ENCODE results near the gene NXN.
A peak's percentile ranks its signal among the peaks of the same experiment; 100 is the strongest.
"Not testable (repeated sequence)": the region's sequence is repeated elsewhere in the genome, so short reads cannot be mapped to it uniquely, and the experiment has no call there.

NXN gene

DNA sequence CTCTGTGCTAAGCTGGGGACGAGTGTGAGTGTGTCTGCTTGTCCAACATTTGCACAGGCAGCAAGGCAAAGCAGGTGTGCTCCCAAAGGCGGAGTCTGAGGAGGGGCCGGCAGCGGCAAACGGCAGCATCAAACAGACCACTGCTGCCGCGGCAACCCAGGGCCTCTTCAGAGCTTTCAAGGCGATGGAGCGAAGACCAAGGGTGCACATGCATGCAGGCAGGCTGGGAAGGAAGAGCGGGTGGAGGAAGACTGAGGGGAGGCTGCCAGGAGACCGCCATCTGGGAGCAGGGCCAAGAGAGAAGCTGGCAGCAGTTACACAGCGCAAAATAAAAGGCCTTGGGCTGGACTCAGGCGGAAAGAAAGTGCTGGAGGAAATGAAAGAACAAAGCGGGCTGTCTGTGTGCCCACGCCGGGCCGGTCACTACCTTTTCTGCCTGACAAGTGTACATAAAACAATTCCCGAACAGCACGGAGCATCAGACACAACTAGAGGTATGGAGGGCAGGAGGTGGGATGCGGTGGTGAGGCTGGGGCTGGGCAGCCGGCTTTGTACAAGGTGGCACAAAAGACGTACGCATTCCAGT is 25.9 kb upstream of the NXN start:
- DNase-seq, result no peak

DNA sequence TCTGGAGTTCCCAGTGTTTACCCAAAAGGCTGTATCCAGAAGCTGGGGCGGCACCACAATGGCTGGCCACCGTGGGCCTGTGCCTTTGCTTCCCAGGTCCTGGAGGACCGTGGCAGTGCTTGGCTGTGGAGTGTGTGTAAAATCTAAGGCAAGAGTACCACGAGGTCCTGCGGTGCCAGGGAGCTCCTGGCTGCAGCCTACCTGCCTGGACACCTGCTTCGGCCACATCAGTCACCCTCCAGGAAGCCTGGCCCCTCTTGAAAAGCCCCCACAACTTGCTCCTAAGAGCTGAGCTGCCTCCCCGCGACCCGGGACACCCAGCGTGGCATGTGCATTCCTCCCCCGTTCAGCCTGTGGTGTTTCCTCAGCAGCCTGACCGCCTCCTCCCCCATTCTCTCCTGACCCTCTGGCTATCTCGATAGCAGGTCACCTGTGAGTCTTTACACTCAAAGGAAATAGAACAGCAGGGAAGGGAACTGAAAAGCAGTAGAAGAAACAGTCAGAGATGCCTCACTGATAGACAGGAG is 25.3 kb upstream of the NXN start:
- no peak for DNase-seq

DNA sequence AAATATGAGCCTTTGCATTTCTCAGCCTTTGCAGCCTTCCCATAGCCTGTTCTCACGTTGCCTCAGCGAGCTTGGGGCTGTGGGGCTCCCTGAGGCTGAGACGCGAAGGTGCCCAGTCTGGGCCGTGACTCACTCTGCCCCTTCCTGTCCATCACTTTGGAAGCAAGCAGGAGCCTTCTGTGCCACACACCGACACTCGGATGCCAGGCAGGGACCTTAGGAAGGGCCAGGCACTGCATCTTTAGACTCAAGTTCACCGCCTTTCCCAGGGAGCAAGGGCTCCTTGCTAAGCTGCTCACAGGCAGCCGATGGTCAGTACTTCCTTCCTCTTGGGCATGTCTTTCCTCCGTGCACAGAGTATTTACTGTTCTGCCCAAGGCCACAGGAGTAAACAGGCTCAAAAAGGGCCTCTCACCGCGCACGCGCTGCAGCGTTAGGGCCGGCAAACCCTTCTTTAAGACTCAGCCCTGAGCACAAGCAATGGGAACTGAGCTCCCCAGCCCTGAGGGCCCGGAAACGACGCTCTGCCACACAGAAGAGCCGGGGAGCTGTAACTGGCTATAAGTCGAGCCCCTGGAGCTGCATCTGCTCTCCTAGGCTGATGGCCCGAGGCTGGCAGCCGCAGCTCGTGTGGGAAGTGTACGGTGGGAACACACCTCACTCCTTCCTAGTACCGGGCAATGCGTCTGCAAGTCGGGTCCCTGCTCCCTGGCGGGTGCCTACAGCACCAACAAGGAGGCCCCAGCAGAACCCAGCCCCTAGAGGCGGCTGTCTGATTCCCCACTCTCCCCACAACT is 24.6 kb upstream of the NXN start:
- no peak for DNase-seq

DNA sequence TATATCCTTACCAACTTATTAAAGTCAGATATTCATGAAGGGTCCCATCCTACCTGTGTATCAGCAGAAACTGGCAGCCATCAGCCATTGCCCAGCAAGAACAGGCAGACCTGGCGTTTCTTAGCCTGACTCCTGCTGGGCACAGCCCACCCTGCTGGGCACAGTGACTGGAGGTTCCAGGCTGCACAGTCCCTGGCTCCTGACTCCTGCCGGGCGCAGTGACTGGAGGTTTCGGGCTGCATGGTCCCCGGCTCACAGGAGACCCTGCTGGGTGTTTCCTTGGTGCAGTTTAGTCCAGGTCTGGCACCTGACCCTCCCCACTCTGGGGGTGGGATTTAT is 24.0 kb upstream of the NXN start:
- DNase-seq, result no peak

DNA sequence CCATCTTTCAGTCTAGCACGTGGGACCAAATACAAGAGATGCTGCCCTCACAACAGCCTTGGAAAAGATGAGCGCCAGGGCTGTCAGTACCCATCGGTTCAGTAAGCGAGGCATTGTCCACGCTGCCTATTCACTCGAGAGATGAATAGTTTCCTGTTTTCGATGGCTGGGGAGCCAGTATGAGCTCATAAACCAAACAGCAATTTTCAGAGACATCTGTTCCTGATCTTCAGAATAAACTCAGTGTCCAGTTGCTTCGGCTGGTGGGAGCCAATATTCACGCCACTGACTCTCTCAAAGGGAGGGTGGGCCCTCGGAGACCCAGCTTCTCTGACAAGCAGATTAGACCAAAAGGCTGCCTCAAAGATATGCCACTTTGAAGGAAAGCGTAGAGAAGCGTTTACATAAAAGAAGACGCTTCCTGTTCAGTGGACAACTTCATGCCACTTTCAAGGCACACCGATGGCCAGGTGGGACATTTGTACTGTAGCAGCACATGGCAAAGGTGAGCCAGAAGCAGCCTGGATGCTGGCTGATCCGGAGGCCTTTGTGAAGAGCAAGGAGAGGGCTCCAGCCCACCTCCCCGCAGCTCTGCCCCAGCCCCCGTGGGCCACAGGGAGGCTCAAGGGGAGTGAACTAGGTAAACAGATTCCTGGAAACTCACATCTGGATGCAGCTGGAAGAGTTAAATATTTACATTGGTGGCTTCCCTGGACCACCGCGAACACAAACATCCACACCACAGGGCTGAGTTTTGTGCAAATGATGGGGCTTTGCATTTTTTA is 23.4 kb upstream of the NXN start:
- no peak for DNase-seq

DNA sequence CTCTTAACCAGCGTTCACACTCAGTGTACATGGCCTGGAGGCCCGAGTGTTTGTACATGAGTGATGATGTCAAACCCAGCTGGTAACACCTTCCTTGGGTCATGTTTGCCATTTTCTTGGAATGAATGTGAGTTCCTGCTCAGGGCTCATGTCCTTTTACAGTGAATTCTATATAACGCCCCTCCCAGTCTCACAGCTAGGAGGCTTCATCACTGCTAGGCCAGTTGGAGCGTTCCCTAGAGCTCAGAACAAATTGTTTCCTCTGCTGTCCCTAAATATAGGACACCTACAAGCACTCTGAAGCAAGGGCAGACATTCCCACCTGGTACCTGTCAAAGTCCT is 22.8 kb upstream of the NXN start:
- DNase-seq, result no peak

DNA sequence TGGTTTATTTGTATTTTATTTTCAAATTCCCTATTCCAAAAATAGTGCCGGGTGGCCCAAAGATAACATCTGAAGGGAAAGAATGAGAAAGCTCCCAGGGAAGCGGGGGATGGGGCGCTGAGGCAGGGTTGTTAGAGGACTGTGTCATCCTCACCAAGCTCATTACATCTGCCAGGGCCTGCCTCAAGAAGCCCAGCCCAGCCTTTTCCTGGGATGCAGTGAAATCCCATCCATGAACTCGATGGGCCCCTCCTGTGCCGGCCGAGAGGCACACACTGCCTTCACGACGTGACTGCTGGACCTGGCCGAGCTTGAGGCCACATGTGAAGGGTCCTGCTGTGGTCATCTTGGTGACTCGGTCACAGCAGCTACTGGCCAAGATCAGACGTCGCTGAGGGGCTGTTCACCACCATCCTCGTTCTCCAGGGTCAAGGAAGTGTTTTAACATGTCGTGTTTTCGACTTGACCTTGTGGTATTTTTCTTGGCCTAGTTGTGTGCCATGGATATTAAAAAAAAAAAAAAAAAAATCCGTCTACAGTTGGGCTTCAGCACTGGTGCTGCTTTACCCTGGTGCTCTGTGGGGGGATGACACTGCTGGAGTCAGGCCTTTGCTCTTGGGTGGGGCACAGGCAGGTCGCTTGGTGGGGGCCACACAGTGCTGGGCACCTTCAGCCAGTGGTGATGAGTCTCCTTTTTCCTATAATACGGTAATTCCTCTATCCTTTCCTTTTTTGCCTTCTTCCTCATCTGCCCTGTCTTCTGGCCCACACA is 22.2 kb upstream of the NXN start:
- DNase-seq, result no peak

DNA sequence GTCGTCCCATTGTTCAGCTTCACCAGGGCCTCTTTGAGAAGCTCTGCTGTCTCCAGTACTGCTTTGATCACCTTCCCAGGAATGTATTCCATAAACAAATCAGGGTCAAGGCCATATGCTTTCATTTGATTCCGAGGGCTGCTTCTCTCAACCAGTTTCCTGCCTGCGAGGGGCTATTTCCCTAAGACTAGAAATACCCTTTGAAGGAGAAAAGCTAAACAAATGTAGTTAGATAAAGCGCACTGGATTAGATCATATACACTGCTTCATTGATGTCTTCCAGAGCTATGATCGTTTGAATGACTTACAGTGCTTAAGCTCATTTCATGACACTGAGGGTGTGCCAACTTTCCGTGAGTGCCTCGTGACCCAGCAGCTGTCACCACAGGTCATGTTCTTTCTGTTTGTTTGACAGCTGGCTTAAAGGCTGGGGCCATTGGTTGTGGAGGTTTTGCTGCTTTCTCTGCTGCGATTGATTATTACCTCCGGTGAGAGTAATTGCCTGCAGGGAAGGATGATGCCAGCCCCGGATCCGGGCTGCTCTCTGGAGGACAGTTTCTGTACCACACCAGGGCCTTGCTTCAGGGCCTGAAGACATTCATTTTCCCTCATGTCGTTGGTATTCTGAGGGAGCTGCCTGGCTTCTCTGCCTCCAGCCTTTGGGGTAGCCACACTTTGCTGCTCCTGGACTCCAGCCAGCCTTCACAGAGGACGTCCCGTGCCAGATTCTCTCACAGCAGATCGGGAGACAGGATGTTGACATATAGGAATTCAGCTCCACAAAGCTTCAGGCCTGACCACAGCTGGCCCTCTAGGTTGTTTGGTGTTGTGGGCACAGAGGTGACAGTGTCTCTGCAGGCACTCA is 21.3 kb upstream of the NXN start:
- no peak for DNase-seq

DNA sequence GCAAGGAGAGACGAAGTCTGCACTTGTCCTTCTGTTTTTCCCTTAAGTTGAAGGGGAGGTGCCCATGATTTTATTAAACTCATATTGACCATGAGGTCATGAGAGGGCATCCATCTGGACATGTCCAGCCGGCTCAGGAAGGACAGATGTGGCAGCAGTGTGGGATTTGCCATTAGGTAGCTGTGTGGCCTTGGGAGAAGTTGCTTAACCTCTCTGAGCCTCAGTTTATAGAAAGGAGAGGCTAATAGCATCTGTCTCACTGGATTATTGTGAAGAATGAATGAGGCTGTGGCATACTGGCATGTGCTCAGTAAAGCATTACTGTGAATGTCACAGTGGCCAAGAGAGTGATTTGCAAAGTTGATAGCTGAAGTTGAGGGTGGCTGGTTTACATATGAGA is 18.5 kb upstream of the NXN start:
- no peak for DNase-seq

DNA sequence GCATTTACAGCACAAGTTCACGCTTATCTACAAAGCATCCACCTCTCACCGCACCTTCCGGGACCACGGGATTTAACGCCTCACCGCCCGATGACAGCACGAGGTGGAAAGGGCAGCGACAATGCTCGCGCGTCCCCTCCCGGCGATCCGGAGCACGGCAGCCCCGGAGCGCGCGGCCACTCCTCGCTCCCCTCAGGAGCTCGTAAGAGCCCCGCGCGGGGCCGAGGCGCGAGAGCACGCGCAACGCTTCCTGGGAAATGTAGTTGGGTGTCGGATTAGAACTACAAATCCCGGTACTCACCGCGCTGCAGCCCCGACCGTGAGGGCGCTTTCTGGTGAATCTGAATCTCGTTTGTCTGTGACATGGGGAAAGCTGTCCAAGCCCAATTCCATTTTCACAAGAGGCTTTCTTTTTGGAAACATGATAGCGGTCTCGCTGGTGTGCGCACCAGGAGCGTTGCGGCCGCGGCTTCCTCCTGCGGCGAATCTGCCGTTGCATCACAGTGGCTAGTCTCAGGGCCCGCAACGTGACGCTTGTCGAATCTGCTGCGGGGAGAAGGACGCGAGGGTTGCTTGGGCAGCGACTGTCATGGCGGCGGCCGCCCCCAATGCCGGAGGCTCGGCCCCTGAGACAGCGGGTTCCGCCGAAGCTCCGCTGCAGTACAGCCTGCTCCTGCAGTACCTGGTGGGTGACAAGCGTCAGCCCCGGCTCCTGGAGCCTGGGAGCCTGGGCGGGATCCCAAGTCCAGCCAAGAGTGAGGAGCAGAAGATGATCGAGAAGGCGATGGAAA is 17.2 kb upstream of the NXN start, which contains the start of gene TIMM22:
TSS of gene TIMM22 (plus strand) at position 576 of the 791 bp plus-strand sequence. CDS start at position 590, 14 bp downstream.
- peak; percentile 87 for DNase-seq

DNA sequence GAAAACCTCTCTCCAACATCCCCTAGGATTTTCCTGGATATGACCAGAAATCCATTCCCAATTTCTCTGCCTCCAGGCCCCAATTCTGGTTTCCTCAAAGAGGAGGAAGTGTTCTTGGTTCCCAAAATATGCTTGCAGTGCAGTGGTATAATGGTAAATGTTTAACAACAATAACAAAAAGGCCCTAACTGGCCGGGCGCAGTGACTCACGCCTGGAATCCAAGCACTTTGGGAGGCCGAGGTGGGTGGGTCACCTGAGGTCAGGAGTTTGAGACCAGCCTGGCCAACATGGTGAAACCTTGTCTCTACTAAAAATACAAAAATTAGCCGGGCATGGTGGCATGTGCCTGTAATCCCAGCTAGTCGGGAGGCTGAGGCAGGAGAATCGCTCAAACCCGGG is 15.7 kb upstream of the NXN start:
- not testable (repeated sequence) for DNase-seq

DNA sequence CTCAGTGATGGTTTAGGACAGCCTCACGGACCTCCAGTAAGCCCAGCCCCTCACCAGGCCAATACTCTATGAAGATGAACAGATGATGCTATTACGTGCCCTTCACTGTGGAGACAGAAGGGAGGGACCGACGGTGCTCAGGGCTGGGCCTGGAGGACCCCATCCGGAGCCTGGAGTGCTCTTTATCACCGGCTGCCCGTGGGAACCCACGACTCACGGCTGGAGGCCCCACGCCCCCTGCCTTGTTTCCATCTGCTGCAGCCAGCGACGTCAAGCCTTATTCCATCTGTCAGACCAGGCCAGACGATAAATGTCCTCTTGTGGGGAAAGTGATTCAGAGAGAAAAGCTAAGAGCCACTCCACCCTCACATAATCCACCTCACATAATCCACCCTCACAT is 13.4 kb upstream of the NXN start:
- no peak for DNase-seq

DNA sequence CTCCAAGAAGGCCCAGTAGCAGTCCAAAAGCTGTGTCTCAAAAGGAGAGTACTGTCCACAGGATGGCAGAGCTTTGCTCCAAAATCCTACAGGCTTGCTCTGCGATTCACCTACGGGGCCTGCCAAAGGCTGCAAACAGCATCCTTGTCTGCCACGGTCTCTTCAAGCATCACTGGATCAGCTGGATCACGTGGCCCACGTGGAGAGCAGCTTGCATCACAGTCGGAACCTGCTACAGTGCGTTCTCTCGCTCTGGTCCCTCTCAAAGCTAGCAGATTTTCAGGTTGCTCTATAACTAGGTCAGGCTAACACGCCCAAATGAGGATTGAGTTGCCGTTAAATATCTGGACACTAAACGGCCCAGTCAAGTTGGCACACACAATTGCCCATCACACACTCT is 9.0 kb upstream of the NXN start:
- no peak for DNase-seq

DNA sequence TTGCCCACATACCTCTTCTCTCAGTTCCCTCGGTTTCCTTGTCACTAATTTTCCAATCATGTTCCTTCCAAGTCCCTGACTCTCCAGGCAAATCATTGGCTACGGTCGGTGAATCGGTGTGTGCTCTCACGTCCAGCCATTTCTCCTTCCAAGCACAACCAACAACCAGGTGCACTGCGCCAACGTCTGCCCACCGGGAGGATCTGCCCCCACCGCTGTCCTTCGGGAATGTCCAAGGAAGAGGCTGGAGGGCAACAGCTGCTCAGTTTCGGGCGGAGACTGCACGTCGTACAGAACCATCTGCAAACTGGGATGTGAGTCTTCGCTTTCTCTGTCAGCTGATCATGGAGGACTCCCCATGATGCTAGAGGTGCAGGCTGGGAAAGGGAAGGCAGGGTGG is 8.4 kb upstream of the NXN start:
- no peak for DNase-seq

DNA sequence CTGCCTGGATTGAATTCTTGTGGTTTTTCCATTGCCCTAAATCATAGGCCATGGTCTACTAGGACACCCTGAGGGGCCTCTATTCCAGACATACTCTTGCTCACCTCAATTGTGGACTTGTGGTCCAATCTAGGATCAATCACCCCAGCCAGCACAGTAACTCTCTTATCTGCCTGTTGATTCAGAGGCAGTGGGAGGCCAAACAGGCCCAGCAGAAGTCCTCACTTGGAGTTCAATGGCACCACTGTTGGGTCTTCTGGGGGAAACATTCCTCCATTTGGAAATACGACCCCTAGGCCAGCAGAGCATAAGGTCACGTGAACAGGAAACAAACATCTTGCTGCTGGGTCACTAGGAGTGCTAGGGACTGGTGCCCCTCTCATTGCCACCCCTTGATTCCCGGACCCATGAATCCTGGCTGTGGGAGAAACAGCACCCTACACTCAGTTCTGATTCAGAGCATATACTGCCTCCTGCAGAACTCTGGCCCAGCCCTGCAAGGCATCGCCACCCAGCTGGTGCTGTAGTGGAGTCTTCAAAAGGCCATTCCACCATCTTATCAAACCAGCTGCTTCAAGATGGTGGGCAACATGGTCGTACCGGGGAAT is 6.8 kb upstream of the NXN start:
- DNase-seq, result no peak

DNA sequence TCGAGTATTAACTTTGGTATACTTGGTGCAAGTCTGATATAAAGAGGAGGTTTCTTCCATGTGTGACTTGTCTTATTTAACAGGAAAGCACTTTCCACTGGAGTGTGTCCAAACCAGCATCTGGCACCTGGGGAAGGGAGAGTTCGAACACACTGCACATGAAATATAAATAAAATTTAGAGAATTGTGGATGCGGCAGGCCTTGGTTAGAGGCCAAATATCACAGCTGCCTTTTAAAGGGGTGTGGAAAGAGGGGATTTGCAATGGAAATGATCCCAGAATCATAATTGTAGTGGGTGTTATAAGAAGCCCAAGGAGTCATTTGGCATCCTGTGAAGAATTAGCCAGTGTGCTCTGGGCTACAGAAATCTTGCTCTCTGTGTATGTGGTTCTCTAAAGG is 4.3 kb upstream of the NXN start:
- DNase-seq, result no peak

DNA sequence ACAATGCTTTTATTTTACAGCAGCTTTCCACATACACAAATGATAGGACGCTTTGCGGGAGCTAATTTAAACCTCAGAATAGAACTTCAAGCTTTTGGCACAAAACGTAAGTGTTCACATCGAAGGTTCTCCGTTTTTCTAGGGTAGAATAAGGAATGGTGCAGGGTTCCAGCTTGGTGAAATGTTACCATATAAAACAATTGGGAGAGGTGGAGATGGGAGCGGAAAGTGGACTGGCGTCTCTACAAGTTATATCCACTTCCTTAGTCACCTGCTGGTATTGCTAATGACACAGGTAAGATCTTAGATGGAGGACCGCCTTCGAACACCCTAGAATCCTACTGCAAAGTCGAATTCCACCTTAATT is 1.7 kb upstream of the NXN start:
- DNase-seq, result no peak

DNA sequence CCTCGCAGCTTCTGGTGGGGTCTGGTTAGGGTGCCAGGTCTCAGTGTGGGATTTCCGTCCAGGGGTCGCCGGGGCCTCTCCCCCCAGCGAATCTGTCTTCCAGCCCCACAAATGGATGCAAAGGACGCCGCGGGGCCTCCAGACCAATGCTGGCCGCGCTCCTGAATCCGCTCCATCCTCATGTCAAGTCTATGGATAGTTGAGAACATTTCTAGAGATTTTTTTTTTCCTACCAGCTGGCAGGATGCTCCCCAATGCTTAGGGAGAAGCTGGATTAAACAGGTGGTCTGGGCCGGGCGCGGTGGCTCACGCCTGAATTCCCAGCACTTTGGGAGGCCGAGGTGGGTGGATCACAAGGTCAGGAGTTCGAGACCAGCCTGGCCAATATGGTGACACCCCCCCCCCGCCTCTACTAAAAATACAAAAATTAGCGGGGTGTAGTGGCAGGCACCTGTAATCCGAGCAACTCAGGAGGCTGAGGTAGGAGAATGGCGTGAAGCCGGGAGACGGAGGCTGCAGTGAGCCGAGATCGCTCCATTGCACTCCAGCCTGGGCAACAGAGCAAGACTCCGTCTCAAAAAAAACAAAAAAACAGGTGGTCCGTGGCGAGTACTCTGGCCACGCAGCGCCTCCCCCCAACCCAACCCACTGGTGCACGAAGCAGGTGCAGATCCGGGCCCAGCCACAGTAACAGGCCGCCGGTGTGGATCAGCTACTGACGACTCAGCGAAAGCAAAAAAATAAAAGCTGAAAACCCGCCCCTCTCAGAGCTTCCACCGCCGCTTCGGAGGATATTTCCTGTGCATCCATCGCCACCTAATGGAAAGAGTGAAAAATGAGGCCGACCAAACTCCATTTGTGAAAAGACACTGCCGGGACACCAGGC is 1.1 kb upstream of the NXN start:
- DNase-seq, result peak; percentile 60

DNA sequence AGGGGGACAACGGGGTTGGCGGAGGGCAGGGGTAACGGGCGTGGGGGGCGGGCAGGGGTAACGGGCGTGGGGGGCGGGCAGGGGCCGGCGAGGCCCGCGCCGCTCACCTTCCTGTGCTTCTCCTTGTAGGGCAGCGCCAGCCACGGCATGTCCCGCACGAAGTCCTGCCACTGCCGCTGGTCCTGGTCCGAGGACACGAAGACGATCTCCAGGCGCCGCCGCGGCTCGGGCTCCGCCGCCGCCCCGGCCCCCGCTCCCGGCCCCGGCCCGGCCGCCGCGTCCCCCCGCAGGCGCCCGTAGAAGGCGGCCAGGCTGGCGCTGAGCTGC is 401 bp downstream of the NXN start:
- no peak for DNase-seq

Data from NCI-H510A treated with DMSO at 0.1 percent for 48 hours (cell line).